Stimulated activated CD4-positive, alpha-beta T cell treated with anti-CD3 and anti-CD28 coated beads, Interleukin-1b, Interleukin-23, amount 100 ng/mL, for 1 hour (primary cell): ENCODE data around the gene NCEH1.
"Not testable (repeated sequence)": the region's sequence is repeated elsewhere in the genome, so short reads cannot be mapped to it uniquely, and the experiment has no call there.

Experiments used
- DNase-seq, 2 donors: peaks; one replicate each; pipeline ENCODE4 v3.0.0-alpha.2; 2020; ENCODE audit warnings: low read depth in 2 of 2

The NCEH1 gene, protein sequence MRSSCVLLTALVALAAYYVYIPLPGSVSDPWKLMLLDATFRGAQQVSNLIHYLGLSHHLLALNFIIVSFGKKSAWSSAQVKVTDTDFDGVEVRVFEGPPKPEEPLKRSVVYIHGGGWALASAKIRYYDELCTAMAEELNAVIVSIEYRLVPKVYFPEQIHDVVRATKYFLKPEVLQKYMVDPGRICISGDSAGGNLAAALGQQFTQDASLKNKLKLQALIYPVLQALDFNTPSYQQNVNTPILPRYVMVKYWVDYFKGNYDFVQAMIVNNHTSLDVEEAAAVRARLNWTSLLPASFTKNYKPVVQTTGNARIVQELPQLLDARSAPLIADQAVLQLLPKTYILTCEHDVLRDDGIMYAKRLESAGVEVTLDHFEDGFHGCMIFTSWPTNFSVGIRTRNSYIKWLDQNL

GRCh38 chr3:172710664-172711453 lies at the start of gene NCEH1:
NCEH1 (minus strand) TSS chr3:172711067; CDS start chr3:172710984, 83 bp downstream.
- DNase-seq = peak in 1 of 2 donors; percentile 28

GRCh38 chr3:172760416-172760815 lies 49.5 kb upstream of the NCEH1 start:
- not testable (repeated sequence) for DNase-seq

- DNase-seq = no peak
Measured at GRCh38 chr3:172753125-172753524, 42.3 kb upstream of the NCEH1 start.

GRCh38 chr3:172752651-172753050 lies 41.8 kb upstream of the NCEH1 start:
- no peak for DNase-seq

DNA sequence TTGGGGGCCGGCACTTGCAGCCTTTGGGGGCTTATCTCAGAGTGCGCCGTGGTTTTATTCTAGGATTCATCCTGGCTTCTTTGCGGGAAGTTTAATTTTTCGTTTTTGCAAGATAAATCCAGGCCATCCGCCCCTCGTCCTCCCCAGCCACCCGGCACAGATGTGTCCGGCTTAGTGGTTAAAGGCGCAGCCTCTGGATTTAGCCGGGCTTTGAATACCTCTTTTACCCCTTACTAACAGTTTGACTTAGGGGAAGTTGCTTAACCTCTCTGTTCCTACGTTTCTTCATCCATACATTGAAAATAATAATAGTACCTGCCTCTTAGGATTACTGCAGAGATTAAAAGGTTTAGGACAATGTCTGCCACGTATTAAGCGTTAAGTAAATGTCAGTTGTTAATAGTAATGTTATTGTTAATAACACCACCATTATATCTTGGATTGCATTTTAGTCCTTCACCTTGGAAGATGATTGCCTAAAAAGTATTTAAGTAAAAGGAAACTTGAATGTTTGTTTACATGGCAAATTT lies 40.4 kb upstream of the NCEH1 start:
- DNase-seq = no peak

GRCh38 chr3:172750368-172751174 lies 39.7 kb upstream of the NCEH1 start, which contains the start of gene ECT2:
ECT2 (plus strand) TSS chr3:172750726; CDS start chr3:172754531, 3,805 bp downstream.
- peak; percentile 88 to 92 for DNase-seq

DNA sequence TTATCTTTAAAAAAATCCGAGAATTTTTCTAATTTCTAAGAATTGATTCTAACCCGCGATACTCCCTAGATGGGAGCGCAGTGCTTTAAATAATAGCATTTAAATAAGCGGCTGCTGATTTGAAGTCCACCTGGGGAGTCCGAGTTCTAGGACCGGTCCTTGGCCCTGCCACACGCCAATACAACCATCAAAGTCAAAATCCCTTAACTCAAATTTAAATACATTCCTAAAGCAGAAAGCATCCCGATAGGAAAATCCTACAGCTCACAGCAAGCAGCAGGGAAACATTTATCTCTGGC lies 39.2 kb upstream of the NCEH1 start:
- no peak for DNase-seq

DNA sequence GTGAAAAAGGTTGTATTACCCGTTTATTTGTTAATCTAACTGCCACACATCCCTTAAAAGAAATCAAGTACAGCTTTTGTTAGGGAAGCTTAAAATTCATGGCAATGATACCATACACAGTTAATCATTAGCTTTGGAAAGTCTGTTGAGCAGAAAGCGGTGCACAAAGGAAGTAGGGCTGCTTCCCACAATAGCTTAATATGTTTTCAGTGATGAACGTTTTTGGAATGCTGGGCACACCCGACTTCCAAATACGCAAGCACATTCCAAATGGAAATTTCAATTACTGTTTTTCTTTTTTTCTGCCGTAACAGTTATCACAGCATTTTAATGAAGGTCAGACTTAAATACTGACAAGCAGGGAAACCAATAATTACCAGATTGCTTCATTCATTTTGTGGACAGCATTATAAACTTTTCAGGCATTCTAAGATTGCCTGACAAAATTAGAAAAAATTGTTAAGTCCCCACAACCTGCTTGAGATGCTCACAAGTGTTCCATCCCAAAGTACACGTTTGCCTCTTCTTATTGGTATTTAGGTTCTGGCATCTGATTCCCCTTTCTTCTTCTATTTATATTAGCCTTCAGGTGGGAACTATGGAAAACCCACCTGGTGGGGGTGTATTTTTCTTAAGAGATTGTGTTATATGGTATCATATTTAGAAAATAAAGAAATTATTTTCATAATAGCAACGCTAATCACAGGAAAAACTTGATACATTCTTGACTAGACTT lies 38.5 kb upstream of the NCEH1 start:
- DNase-seq = no peak

- no peak for DNase-seq
Measured at GRCh38 chr3:172746475-172746874, 35.6 kb upstream of the NCEH1 start.

DNA sequence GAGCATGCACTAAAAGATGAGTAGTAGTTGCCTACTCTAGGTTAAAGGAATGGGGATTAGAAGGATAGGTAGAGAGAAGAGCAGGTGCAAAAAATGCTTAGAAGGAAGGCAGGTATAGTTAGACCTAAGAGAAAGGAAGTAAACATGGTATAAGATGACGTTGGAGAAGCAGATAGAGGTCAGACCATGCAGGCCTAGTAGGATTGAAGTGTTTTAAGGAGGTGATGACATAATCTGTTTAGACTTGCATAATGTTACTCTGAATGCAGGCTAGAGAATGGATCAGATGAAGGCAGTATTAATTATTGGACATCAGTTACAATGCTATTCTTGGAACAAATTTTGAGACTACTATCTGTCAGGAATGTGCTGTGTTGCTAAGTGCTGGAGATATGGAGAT lies 28.6 kb upstream of the NCEH1 start:
- no peak for DNase-seq

DNA sequence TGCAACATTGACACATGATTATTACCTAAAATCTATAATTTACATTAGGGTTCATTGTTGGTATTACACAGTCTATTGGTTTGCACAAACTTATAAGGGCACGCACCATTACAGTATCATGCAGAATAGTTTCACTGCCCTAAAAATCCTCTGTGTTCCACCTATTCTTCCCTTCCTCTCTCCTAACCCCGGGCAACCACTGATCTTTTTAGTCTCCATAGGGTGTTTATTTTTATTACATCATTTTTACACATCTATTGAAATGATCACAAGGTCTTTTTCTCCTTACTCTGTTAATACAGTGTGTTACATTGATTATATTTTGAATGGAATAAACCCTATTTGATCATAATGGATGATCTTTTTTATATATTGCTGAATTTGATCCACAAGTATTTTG lies 24.1 kb upstream of the NCEH1 start:
- no peak for DNase-seq

GRCh38 chr3:172726380-172726779 lies 15.5 kb upstream of the NCEH1 start:
- no peak for DNase-seq

DNA sequence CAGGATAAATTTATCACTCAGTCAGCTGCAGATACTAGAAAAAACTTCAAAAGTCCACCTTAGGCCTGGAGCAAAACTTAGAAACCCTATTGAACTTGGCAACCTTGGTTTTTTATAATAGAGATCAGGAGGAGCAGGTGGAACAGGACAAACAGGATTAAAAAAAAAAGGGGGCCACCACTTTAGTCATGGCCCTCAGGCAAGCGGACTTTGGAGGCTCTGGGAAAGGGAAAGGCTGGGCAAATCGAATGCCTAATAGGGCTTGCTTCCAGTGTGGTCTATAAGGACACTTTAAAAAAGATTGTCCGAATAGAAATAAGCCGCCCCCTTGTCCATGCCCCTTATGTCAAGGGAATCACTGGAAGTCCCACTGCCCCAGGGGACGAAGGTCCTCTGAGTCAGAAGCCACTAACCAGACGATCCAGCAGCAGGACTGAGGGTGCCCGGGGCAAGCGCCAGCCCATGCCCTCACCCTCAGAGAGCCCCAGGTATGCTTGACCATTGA lies 11.7 kb upstream of the NCEH1 start:
- not testable (repeated sequence) for DNase-seq

DNA sequence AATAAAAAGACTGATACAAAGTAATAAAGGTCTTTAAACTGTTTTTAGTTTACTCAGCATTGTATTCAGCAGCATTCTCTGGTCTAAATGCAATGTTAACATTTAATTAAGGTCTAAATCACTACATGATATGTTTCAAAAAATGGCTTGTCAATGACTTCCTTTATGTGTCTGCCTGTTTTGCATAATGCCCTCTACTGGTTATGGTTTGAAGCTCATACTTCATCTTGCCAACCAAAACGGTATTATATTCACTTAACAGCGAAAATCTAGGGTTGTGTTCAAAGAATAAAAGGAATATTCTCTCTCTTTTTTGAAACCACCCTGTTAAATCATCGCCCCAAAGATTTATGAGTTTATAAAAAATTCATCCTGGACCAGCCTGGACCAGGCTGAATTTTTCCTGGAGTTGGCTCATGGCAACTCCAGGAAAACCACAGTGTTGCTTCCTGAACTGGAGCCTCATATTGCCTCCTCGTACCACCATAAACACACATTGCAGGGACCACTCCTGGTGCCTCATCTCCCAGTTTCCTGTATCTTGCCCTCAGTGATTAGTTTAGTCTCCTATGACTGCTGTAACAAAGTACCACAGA lies 6.7 kb upstream of the NCEH1 start:
- DNase-seq = no peak

- no peak for DNase-seq
Measured at GRCh38 chr3:172716476-172716875, 5.6 kb upstream of the NCEH1 start.

- no peak for DNase-seq
Measured at GRCh38 chr3:172713316-172713715, 2.4 kb upstream of the NCEH1 start.

- DNase-seq = no peak
Measured at GRCh38 chr3:172711454-172711795, 558 bp upstream of the NCEH1 start.

- DNase-seq = no peak
Measured at GRCh38 chr3:172709774-172710663, 848 bp downstream of the NCEH1 start.

GRCh38 chr3:172708921-172709773 lies 1.7 kb downstream of the NCEH1 start:
- no peak for DNase-seq
